Panc1 (cell line): Measurements from ENCODE around the gene TMEM106C.

Experiments used
- CTCF ChIP-seq: fragments of 450-650 bp; IDR thresholded peaks from 2 replicates; pipeline ENCODE4 v1.5.1; 2017; ENCODE audit warnings: mild to moderate bottlenecking
- POLR2AphosphoS5 ChIP-seq: IDR thresholded peaks from 2 replicates; pipeline ENCODE4 v1.6.1; 2012; ENCODE audit warnings: mild to moderate bottlenecking, low read depth, low read length, moderate library complexity

GRCh38 chr12:48010366-48010970 lies 47.1 kb downstream of the TMEM106C start:
- TF ChIP-seq CTCF (no peak), POLR2AphosphoS5 (no peak)
